Measurements from ENCODE around the gene ACOX3. TPM values are rescaled to one million over a fixed set of nuclear protein-coding genes. Genes with fewer than 3 reads are reported as not detected.
A peak's percentile ranks its signal among the peaks of the same experiment; 100 is the strongest.

The ACOX3 gene
- total RNA-seq, 1 donor from 2014 or later: 51.6 TPM

DNA sequence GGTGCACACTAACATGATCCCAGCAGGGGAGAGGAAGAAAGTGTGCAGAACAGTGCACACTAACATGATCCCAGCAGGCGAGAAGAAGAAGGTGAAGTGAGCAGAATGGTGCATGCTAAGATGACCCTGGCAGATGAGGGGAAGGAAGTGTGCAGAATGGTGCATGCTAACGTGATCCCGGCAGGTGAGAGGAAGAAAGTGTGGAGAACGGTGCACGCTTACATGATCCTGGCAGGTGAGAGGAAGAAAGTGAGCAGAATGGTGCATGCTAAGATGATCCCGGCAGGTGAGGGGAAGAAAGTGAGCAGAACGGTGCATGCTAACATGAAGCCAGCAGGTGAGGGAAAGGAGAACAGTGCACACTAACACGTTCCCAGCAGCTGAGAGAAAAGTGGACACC lies 83.7 kb downstream of the ACOX3 start:
- Mint-ChIP-seq H3K9me3 (ENCODE audit: low read depth) (no peaks in the 10 kb centered on the region), H3K36me3 (ENCODE audit: low read depth) (peaks cover 3% of the 10 kb centered on the region), H3K4me1 (ENCODE audit: low read depth) (peaks cover 26% of the 10 kb centered on the region), H3K4me3 (ENCODE audit: unreplicated experiment) (no peak overlapping the region), H3K27ac (ENCODE audit: unreplicated experiment) (no peak overlapping the region), H3K27me3 (ENCODE audit: low read depth) (no peaks in the 10 kb centered on the region)
- DNase-seq (ENCODE audit: low spot score): no peak
- TF ChIP-seq, protein P1, sequence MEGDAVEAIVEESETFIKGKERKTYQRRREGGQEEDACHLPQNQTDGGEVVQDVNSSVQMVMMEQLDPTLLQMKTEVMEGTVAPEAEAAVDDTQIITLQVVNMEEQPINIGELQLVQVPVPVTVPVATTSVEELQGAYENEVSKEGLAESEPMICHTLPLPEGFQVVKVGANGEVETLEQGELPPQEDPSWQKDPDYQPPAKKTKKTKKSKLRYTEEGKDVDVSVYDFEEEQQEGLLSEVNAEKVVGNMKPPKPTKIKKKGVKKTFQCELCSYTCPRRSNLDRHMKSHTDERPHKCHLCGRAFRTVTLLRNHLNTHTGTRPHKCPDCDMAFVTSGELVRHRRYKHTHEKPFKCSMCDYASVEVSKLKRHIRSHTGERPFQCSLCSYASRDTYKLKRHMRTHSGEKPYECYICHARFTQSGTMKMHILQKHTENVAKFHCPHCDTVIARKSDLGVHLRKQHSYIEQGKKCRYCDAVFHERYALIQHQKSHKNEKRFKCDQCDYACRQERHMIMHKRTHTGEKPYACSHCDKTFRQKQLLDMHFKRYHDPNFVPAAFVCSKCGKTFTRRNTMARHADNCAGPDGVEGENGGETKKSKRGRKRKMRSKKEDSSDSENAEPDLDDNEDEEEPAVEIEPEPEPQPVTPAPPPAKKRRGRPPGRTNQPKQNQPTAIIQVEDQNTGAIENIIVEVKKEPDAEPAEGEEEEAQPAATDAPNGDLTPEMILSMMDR (IDR thresholded peaks at IDR 0.05): no peak

DNA sequence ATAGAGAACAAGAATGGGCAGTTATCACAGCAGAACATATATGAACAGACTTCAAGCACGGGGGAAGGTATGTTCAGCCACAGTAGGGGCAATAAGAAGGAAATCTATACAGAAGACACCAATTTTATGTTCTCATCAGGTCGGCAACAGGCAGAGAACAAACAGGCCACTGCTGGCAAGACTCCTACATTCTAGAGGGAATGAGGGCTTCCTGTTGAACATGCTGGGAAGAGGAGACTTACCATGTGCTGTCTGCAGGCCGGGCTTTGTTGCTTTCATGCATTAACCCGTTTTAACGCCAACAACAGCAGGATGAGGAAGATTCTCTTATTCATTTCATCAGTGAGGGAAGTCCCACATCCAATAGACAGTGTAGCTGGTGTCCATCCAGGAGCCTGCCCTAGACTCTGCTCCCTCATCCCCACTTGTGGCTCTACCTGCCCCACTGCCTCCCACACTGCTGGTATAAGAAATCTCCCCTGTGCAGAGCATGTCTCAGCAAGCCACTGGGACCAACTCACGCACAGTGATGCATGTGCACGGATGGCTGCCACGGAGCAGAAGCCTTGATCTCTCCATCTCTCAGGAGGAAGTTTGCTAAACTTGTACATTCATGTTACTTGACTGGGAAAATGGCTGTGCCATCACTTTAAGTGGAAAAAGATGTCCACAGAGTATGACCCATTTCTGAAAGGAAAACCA lies 84.5 kb downstream of the ACOX3 start:
- H3K27ac Mint-ChIP-seq (ENCODE audit: unreplicated experiment): no peak overlapping the region
- H3K36me3 Mint-ChIP-seq (ENCODE audit: low read depth): peaks cover 3% of the 10 kb centered on the region
- H3K27me3 Mint-ChIP-seq (ENCODE audit: low read depth): no peaks in the 10 kb centered on the region
- TF ChIP-seq, protein P1 (IDR thresholded peaks at IDR 0.05): no peak
- H3K4me1 Mint-ChIP-seq (ENCODE audit: low read depth): peaks cover 32% of the 10 kb centered on the region
- H3K4me3 Mint-ChIP-seq (ENCODE audit: unreplicated experiment): no peak overlapping the region
- no peaks in the 10 kb centered on the region for H3K9me3 Mint-ChIP-seq (ENCODE audit: low read depth)
- peak; percentile 50 for DNase-seq (ENCODE audit: low spot score)

DNA sequence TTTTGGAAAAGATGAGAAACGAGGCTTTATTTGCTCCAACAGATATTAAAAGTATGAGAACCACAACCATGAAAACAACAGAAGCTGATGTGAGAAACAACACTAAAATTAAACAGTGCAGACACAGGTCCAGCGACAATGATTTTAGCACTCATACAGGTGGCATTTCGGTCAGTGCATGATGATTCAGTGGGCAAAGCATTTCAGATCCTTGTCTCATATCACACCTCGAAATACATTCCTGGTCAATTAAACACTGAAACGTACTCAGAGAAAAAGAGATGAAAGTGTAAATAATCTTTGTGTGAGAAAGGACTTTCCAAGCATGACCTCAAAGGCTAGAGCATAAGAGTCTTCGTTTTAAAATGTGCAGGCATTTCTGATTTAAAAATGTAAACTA lies 85.2 kb downstream of the ACOX3 start:
- no peaks in the 10 kb centered on the region for H3K9me3 Mint-ChIP-seq (ENCODE audit: low read depth)
- peaks cover 3% of the 10 kb centered on the region for H3K36me3 Mint-ChIP-seq (ENCODE audit: low read depth)
- DNase-seq (ENCODE audit: low spot score): no peak

DNA sequence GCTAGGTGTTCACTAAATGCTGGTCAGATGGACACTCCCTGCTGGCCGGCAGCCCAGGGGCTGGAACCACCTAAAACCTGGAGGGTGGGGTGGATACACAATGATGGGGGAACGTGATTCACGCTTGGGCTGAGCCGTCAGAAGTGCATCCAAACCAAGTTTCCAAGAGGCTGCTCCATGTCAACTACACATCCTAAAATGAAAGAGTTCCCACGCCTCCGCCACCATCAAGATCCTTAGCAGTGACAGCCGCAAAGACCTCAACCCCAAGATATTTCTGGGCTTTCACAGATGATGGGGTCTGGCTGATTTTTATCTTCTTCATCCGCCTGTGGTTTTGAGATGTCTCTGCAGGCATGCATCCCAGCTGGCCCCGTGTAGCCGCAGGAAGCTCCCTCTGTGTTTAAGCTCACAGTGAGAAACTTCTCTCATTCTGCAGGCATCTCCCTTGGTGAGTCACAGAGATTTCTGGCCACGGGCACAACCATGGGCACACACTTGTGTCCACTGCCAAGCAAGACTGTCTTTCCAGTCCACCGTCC lies 86.5 kb downstream of the ACOX3 start:
- peaks cover 32% of the 10 kb centered on the region for H3K4me1 Mint-ChIP-seq (ENCODE audit: low read depth)

More for the DNA sequence above, 85.2 kb downstream of the ACOX3 start:
- TF ChIP-seq, protein P1 (IDR thresholded peaks at IDR 0.05): no peak
- Mint-ChIP-seq H3K27ac (ENCODE audit: unreplicated experiment) (no peak overlapping the region), H3K4me1 (ENCODE audit: low read depth) (peaks cover 32% of the 10 kb centered on the region), H3K4me3 (ENCODE audit: unreplicated experiment) (no peak overlapping the region), H3K27me3 (ENCODE audit: low read depth) (no peaks in the 10 kb centered on the region)

DNA sequence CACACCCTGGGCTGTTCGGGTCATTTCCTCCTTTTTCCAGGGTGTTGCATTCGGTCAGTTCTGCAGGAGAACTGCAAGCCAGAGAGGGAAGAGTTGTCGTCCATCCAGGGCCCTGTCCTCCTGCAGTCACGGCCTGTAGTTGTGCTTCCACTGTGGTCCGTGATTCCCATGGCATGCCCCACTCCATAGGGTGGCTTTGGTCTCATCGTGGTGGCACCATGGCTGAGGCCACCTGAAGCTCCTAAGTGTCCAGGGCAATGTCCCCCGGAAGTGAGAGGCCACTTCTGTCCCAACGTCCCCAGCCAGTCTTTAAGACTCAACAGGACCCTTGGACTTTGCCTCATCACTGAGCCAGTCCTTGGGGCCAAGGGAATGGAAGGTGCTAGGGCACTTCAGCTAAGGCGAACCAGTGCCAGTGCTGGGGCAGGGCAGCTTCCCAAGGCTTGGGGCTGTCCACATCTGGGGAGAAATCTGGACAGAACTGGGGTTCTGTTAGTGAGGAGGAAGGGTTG lies 87.3 kb downstream of the ACOX3 start:
- DNase-seq (ENCODE audit: low spot score): peak; percentile 52
- peaks cover 32% of the 10 kb centered on the region for H3K4me1 Mint-ChIP-seq (ENCODE audit: low read depth)
- no peaks in the 10 kb centered on the region for H3K27me3 Mint-ChIP-seq (ENCODE audit: low read depth)
- no peak overlapping the region for H3K27ac Mint-ChIP-seq (ENCODE audit: unreplicated experiment)
- H3K36me3 Mint-ChIP-seq (ENCODE audit: low read depth): peaks cover 3% of the 10 kb centered on the region
- H3K9me3 Mint-ChIP-seq (ENCODE audit: low read depth): no peaks in the 10 kb centered on the region
- no peak overlapping the region for H3K4me3 Mint-ChIP-seq (ENCODE audit: unreplicated experiment)
- TF ChIP-seq, protein P1 (IDR thresholded peaks at IDR 0.05): no peak

More for the DNA sequence above, 86.5 kb downstream of the ACOX3 start:
- Mint-ChIP-seq H3K4me3 (ENCODE audit: unreplicated experiment) (no peak overlapping the region), H3K27ac (ENCODE audit: unreplicated experiment) (peak overlapping the region; percentile 5), H3K27me3 (ENCODE audit: low read depth) (no peaks in the 10 kb centered on the region), H3K36me3 (ENCODE audit: low read depth) (peaks cover 3% of the 10 kb centered on the region), H3K9me3 (ENCODE audit: low read depth) (no peaks in the 10 kb centered on the region)
- peak; percentile 26 for DNase-seq (ENCODE audit: low spot score)
- TF ChIP-seq, protein P1 (IDR thresholded peaks at IDR 0.05): no peak

Measured in chondrocyte (in vitro differentiated cells).